K562 (cell line): ENCODE results near the gene ZMIZ1. TPM values are rescaled to one million over a fixed set of nuclear protein-coding genes. Genes with fewer than 3 reads are reported as not detected.

ENCODE experiments used
- ATF3 ChIP-seq, 2 experiments: fragments of 450-650 bp in 1 of 2; sonication (generic) in 1 of 2; formaldehyde crosslinking in 1 of 2; IDR thresholded peaks in 1 of 2; conservative IDR thresholded peaks in 1 of 2; 2 replicates each; pipeline versions ENCODE4 v1.6.1 to v1.8.1; 2016 to 2023; ENCODE audit warnings: mild to moderate bottlenecking in 2 of 2, moderate library complexity in 2 of 2, inconsistent platforms in 1 of 2, missing genetic modification reagents in 1 of 2
- BACH1 ChIP-seq: fragments of 200-800 bp; sonication (Bioruptor generic); IDR thresholded peaks from 2 replicates; pipeline ENCODE4 v1.6.1; 2016; ENCODE audit warnings: missing genetic modification characterization, missing compliant biosample characterization
- BRCA1 ChIP-seq, 2 experiments: fragments of 450-650 bp in 1 of 2; sonication (generic) in 1 of 2; formaldehyde crosslinking in 1 of 2; IDR thresholded peaks; 2 replicates each; pipeline versions ENCODE4 v1.5.0 to v1.6.1; 2017 to 2020; ENCODE audit warnings: mild to moderate bottlenecking in 1 of 2, missing genetic modification reagents in 1 of 2
- CBFA2T2 ChIP-seq: fragments of 450-650 bp; conservative IDR thresholded peaks from 2 replicates; pipeline ENCODE4 v1.6.1; 2017; ENCODE audit warnings: mild to moderate bottlenecking
- CCAR2 ChIP-seq: fragments of 200-400 bp; formaldehyde crosslinking; IDR thresholded peaks from 2 replicates; pipeline ENCODE4 v1.6.1; 2017; ENCODE audit warnings: mild to moderate bottlenecking, low read depth, low read length
- CHD1 ChIP-seq: fragments of 200-600 bp; sonication (generic); IDR thresholded peaks from one replicate; pipeline ENCODE4 v1.6.1; 2012; ENCODE audit warnings: mild to moderate bottlenecking, moderate library complexity, low read length, inconsistent platforms
- COPS2 ChIP-seq: fragments of 450-650 bp; conservative IDR thresholded peaks from 2 replicates; pipeline ENCODE4 v1.6.1; 2016; ENCODE audit warnings: mild to moderate bottlenecking, moderate library complexity
- CSDE1 ChIP-seq, 2 experiments: fragments of 450-650 bp; IDR thresholded peaks; 2 replicates each; pipeline ENCODE4 v1.6.1; 2016; ENCODE audit warnings: mild to moderate bottlenecking in 1 of 2
- E2F3 ChIP-seq: fragments of 250-450 bp; sonication (Bioruptor Pico); IDR thresholded peaks from 2 replicates; pipeline ENCODE4 v1.4.0; 2020; ENCODE audit warnings: mild to moderate bottlenecking
- EZH2 ChIP-seq: IDR thresholded peaks from 2 replicates; pipeline ENCODE4 v1.6.1; 2012; ENCODE audit warnings: low read depth, mild to moderate bottlenecking, inconsistent platforms, low read length, borderline replicate concordance
- FOXK2 ChIP-seq, 2 experiments: fragments of 450-650 bp; IDR thresholded peaks in 1 of 2; conservative IDR thresholded peaks in 1 of 2; 2 replicates each; pipeline ENCODE4 v1.6.1; 2016; ENCODE audit warnings: low read depth in 2 of 2, mild to moderate bottlenecking in 1 of 2
- GABPB1 ChIP-seq: sonication (generic); formaldehyde crosslinking; IDR thresholded peaks from 2 replicates; pipeline ENCODE4 v1.8.0; 2022; ENCODE audit warnings: mild to moderate bottlenecking, missing genetic modification reagents
- IRF2 ChIP-seq: sonication (generic); formaldehyde crosslinking; IDR thresholded peaks from 2 replicates; pipeline ENCODE4 v1.8.1; 2022; ENCODE audit warnings: mild to moderate bottlenecking, missing genetic modification reagents
- KLF16 ChIP-seq: IDR thresholded peaks from 2 replicates; pipeline ENCODE4 v1.6.1; 2016; ENCODE audit warnings: antibody characterized with exemption
- MBD1 ChIP-seq: fragments of 250-450 bp; sonication (Bioruptor Pico); IDR thresholded peaks from 2 replicates; pipeline ENCODE4 v1.8.0; 2022; ENCODE audit warnings: inconsistent platforms
- MCM7 ChIP-seq, 2 experiments: fragments of 450-650 bp; IDR thresholded peaks; 2 replicates each; pipeline ENCODE4 v1.6.1; 2016 to 2018
- MECOM ChIP-seq: fragments of 250-450 bp; sonication (Bioruptor Pico); IDR thresholded peaks from 2 replicates; pipeline ENCODE4 v1.8.0; 2022; ENCODE audit warnings: inconsistent platforms
- MTF1 ChIP-seq: fragments of 250-450 bp; sonication (Bioruptor Pico); IDR thresholded peaks from 2 replicates; pipeline ENCODE4 v1.9.0; 2021; ENCODE audit warnings: moderate library complexity, mild to moderate bottlenecking, inconsistent platforms, borderline replicate concordance
- NR0B1 ChIP-seq: fragments of 450-650 bp; IDR thresholded peaks from one replicate; pipeline ENCODE4 v1.6.1; 2018; ENCODE audit warnings: mild to moderate bottlenecking, moderate library complexity; ENCODE audit not compliant: partially characterized antibody
- PHF20 ChIP-seq: fragments of 450-650 bp; IDR thresholded peaks from 2 replicates; pipeline ENCODE4 v1.6.1; 2018; ENCODE audit not compliant: partially characterized antibody
- TOE1 ChIP-seq, 2 experiments: fragments of 450-650 bp in 1 of 2; sonication (generic) in 1 of 2; formaldehyde crosslinking in 1 of 2; IDR thresholded peaks; 2 replicates each; pipeline versions ENCODE4 v1.7.1 to v1.8.0; 2016 to 2022; ENCODE audit warnings: borderline replicate concordance in 2 of 2, mild to moderate bottlenecking in 2 of 2, antibody characterized with exemption in 1 of 2, inconsistent platforms in 1 of 2, low read depth in 1 of 2, missing genetic modification reagents in 1 of 2, moderate library complexity in 1 of 2
- U2AF1 ChIP-seq: fragments of 200-400 bp; formaldehyde crosslinking; optimal IDR thresholded peaks from 2 replicates; pipeline ENCODE3; 2017; ENCODE audit warnings: mild to moderate bottlenecking, low read depth, low read length, moderate library complexity
- ZNF184 ChIP-seq: sonication (generic); formaldehyde crosslinking; IDR thresholded peaks from 2 replicates; pipeline ENCODE4 v1.5.0; 2020; ENCODE audit warnings: missing genetic modification reagents
- ZNF263 ChIP-seq: sonication (generic); formaldehyde crosslinking; IDR thresholded peaks from 2 replicates; pipeline ENCODE4 v1.8.0; 2022; ENCODE audit warnings: mild to moderate bottlenecking, missing genetic modification reagents, borderline replicate concordance
- ZNF830 ChIP-seq: fragments of 250-450 bp; sonication (Bioruptor Pico); IDR thresholded peaks from 2 replicates; pipeline ENCODE4 v1.5.0; 2021; ENCODE audit warnings: mild to moderate bottlenecking
- polyA plus RNA-seq, 8 experiments: library from polyadenylated mRNA; depleted of rRNA in 4 of 8; stranded (reverse) in 5 of 8; unstranded in 3 of 8; fragments of >200 nt; fragmentation: Nextera tagmentation in 2 of 8; fragmentation: Illumina TruSeq in 1 of 8; extraction: Ambion mirVana in 2 of 8; extraction: Trizol in 1 of 8; gene quantifications; 2 replicates each; pipeline versions ENCODE4 v1.2.1 to v1.2.3, GENCODE V29; 2011 to 2014; ENCODE audit warnings: inconsistent platforms in 1 of 8, missing spikeins in 1 of 8
- total RNA-seq, 7 experiments: library from RNA; depleted of rRNA in 6 of 7; stranded (reverse); fragments of >200 nt in 6 of 7; fragmentation: Illumina TruSeq in 2 of 7; extraction: Trizol in 2 of 7; gene quantifications; 2 replicates each; pipeline versions ENCODE4 v1.2.1 to v1.2.3, GENCODE V29; 2011 to 2021; ENCODE audit warnings: low replicate concordance in 1 of 7

ZMIZ1 gene
- total and polyA plus RNA-seq, 9 of the 15 experiments (the other 6 are each of a cell fraction or from before 2014, with no cell fraction given): 1.0 to 37.3 (median 4.3) TPM

- TF ChIP-seq NR0B1 (no peak), MBD1 (CRISPR knock-in tag) (no peak), COPS2 (no peak), BACH1 (tag) (no peak), BRCA1 (IDR thresholded peaks at IDR 0.05) (no peak), BRCA1 (CRISPR knock-in tag; IDR thresholded peaks at IDR 0.05) (no peak), CCAR2 (no peak), IRF2 (CRISPR knock-in tag) (no peak), CSDE1 (IDR thresholded peaks at IDR 0.05) (no peak), MECOM (CRISPR knock-in tag) (no peak), FOXK2 (conservative IDR thresholded peaks at IDR 0.05 in 1 of 2, IDR thresholded peaks at IDR 0.05 in 1 of 2; ENCODE audit: low read depth in 2 of 2) (no peak), ZNF830 (CRISPR knock-in tag) (no peak), CHD1 (no peak), TOE1 (IDR thresholded peaks at IDR 0.05; ENCODE audit: borderline replicate concordance) (peak; percentile 48), TOE1 (CRISPR knock-in tag; IDR thresholded peaks at IDR 0.05; ENCODE audit: borderline replicate concordance, low read depth) (no peak), E2F3 (CRISPR knock-in tag) (no peak), MCM7 (IDR thresholded peaks at IDR 0.05) (no peak), U2AF1 (no peak), KLF16 (no peak), ATF3 (IDR thresholded peaks at IDR 0.05) (peak; percentile 57), ATF3 (CRISPR knock-in tag; conservative IDR thresholded peaks at IDR 0.05) (no peak), GABPB1 (peak; percentile 74; the same call in 1 of the 2 replicates), ZNF263 (CRISPR knock-in tag) (no peak; the same call in 1 of the 2 replicates), ZNF184 (CRISPR knock-in tag) (no peak), PHF20 (no peak), MTF1 (CRISPR knock-in tag) (no peak), EZH2 (no peak), CBFA2T2 (0 out of 2 replicates have a peak, but pooled peaks have one; percentile 15)
These were observed 126.5 kb downstream of the ZMIZ1 start (continued) for GRCh38 chr10:79195091-79195923.
